Measurements from ENCODE around the gene EDN1. TPM values are rescaled to one million over a fixed set of nuclear protein-coding genes. Genes with fewer than 3 reads are reported as not detected.

The EDN1 gene
- total and polyA plus RNA-seq, 7 donors = 3.9 to 9.8 (median 6.4) TPM

- peaks cover 0 to 13% (median 9%) of the 10 kb centered on the region in 4 donors for H3K4me1 ChIP-seq
These were observed 44.5 kb downstream of the EDN1 start for GRCh38 chr6:12334526-12335130.

GRCh38 chr6:12335131-12335527 lies 45.0 kb downstream of the EDN1 start:
- no peak for TF ChIP-seq EP300 (IDR thresholded peaks at IDR 0.05)
- DNase-seq = no peak
- 53 to 68% methylated on average over 1 of the region's 1 CpG for WGBS, 2 donors
- intact Hi-C loops (cut with DNase I) = no loop called here
- Histone ChIP-seq H3K36me3 (no peaks in the 10 kb centered on the region), H3K27ac (no peak overlapping the region), H3K9me3 (no peaks in the 10 kb centered on the region), H3K27me3 (no peaks in the 10 kb centered on the region), H3K4me3 (no peak overlapping the region), H3K4me1 (peaks cover 0 to 13% (median 9%) of the 10 kb centered on the region in 4 donors)

More at GRCh38 chr6:12334526-12335130, 44.5 kb downstream of the EDN1 start:
- H3K4me3 ChIP-seq = no peak overlapping the region
- WGBS, 2 donors = 67 to 79% methylated on average over 4 of the region's 4 CpGs
- TF ChIP-seq EP300 (IDR thresholded peaks at IDR 0.05) (no peak), CTCF (IDR thresholded peaks at IDR 0.05) (no peak)
- intact Hi-C loops (cut with DNase I) = no loop called here
- H3K9me3 ChIP-seq = no peaks in the 10 kb centered on the region
- no peak overlapping the region for H3K27ac ChIP-seq
- no peaks in the 10 kb centered on the region for H3K36me3 ChIP-seq
- no peak for DNase-seq
- H3K27me3 ChIP-seq = no peaks in the 10 kb centered on the region

- peaks cover 0 to 13% (median 9%) of the 10 kb centered on the region in 4 donors for H3K4me1 ChIP-seq
- H3K9me3 ChIP-seq = no peaks in the 10 kb centered on the region
- intact Hi-C loops (cut with DNase I) = no loop called here
- TF ChIP-seq EP300 (IDR thresholded peaks at IDR 0.05) (no peak), POLR2A (IDR thresholded peaks at IDR 0.05) (no peak)
- no peaks in the 10 kb centered on the region for H3K36me3 ChIP-seq
- no peak overlapping the region for H3K4me3 ChIP-seq
- no peak for DNase-seq
- WGBS, 2 donors = 16 to 54% methylated on average over 1 of the region's 1 CpG
- H3K27me3 ChIP-seq = peaks cover 0 to 2% (median 0%) of the 10 kb centered on the region in 3 donors
- no peak overlapping the region for H3K27ac ChIP-seq
These were observed 45.6 kb downstream of the EDN1 start for GRCh38 chr6:12335717-12336116.

GRCh38 chr6:12336121-12336971 lies 46.2 kb downstream of the EDN1 start:
- H3K27ac ChIP-seq = no peak overlapping the region
- DNase-seq = no peak
- no peaks in the 10 kb centered on the region for H3K36me3 ChIP-seq
- H3K27me3 ChIP-seq = peaks cover 0 to 4% (median 0%) of the 10 kb centered on the region in 3 donors
- intact Hi-C loops (cut with DNase I) = no loop called here
- TF ChIP-seq POLR2A (IDR thresholded peaks at IDR 0.05) (no peak), EP300 (IDR thresholded peaks at IDR 0.05) (no peak), POLR2AphosphoS5 (IDR thresholded peaks at IDR 0.05) (no peak), CTCF (IDR thresholded peaks at IDR 0.05) (no peak)
- H3K4me1 ChIP-seq = peaks cover 0 to 11% (median 5%) of the 10 kb centered on the region in 4 donors
- no peak overlapping the region for H3K4me3 ChIP-seq
- WGBS, 2 donors = 34 to 68% methylated on average over 5 of the region's 5 CpGs
- no peaks in the 10 kb centered on the region for H3K9me3 ChIP-seq

- WGBS, 2 donors = 19 to 77% methylated on average over 3 of the region's 3 CpGs
- intact Hi-C loops (cut with DNase I) = no loop called here
- TF ChIP-seq EP300 (IDR thresholded peaks at IDR 0.05) = no peak
- no peak for TF ChIP-seq CTCF (IDR thresholded peaks at IDR 0.05)
- TF ChIP-seq POLR2A (IDR thresholded peaks at IDR 0.05) = no peak
- TF ChIP-seq POLR2AphosphoS5 (IDR thresholded peaks at IDR 0.05) = no peak
- Histone ChIP-seq H3K36me3 (no peaks in the 10 kb centered on the region), H3K27ac (no peak overlapping the region), H3K4me3 (no peak overlapping the region), H3K27me3 (peaks cover 0 to 4% (median 0%) of the 10 kb centered on the region in 3 donors), H3K4me1 (no peaks in the 10 kb centered on the region), H3K9me3 (no peaks in the 10 kb centered on the region)
- no peak for DNase-seq
These were observed 48.9 kb downstream of the EDN1 start for GRCh38 chr6:12339022-12339421.

Data from sigmoid colon (tissue), 7 donors.